ENCODE data around the gene CDCP1. TPM values are rescaled to one million over a fixed set of nuclear protein-coding genes. Genes with fewer than 3 reads are reported as not detected.

Gene CDCP1
- polyA plus RNA-seq, 3 donors: 0.42 to 1.3 (median 0.52) TPM

DNA sequence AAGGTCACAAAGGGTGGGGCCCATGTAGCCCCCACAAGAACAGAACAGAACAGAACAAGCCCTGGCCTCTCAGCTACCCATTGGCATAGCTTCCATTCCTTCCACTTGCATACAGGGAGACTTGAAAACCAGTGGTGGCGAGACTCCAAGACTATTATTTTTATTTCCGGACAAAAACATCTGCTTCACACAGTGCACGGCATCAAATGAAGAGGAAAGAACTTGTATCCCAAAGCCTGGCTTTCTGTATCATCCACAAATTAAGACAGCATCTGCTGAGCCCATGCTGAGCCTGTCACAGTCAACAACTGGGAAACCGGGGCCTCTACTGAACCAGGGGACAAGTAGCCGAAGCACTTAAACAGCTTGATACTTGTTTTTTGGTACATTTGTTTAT lies 64.0 kb downstream of the CDCP1 start:
- intact Hi-C loops (cut with micrococcal nuclease): no loop called here
- peaks cover 0 to 2% (median 2%) of the 10 kb centered on the region in 3 donors for H3K27me3 Mint-ChIP-seq (ENCODE audit: low read depth in 3 of 3)
- H3K36me3 ChIP-seq (replicated peaks in 1 of 2; ENCODE audit: control insufficient read depth in 1 of 2, insufficient read depth in 2 of 2, low read length in 2 of 2): no peaks in the 10 kb centered on the region
- H3K4me1 Mint-ChIP-seq: peaks cover 6% of the 10 kb centered on the region
- TF ChIP-seq, protein P1, sequence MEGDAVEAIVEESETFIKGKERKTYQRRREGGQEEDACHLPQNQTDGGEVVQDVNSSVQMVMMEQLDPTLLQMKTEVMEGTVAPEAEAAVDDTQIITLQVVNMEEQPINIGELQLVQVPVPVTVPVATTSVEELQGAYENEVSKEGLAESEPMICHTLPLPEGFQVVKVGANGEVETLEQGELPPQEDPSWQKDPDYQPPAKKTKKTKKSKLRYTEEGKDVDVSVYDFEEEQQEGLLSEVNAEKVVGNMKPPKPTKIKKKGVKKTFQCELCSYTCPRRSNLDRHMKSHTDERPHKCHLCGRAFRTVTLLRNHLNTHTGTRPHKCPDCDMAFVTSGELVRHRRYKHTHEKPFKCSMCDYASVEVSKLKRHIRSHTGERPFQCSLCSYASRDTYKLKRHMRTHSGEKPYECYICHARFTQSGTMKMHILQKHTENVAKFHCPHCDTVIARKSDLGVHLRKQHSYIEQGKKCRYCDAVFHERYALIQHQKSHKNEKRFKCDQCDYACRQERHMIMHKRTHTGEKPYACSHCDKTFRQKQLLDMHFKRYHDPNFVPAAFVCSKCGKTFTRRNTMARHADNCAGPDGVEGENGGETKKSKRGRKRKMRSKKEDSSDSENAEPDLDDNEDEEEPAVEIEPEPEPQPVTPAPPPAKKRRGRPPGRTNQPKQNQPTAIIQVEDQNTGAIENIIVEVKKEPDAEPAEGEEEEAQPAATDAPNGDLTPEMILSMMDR (IDR thresholded peaks at IDR 0.05): no peak
- no peak overlapping the region for H3K4me3 ChIP-seq (replicated peaks in 1 of 3; ENCODE audit: low read depth in 2 of 3, low read length in 3 of 3)
- H3K9ac ChIP-seq (ENCODE audit: insufficient read depth, low read length, poor library complexity, severe bottlenecking): no peak overlapping the region
- 100% methylated on average over 2 of the region's 5 CpGs for WGBS (ENCODE audit: insufficient coverage)
- no peak overlapping the region for H2AFZ ChIP-seq (ENCODE audit: insufficient read depth, low read depth, low read length, poor library complexity, severe bottlenecking)
- H3K27ac ChIP-seq (ENCODE audit: low read depth in 1 of 2, low read length in 2 of 2): no peak overlapping the region
- H3K27me3 ChIP-seq (ENCODE audit: control insufficient read depth in 2 of 2, insufficient read depth in 2 of 2, low read length in 2 of 2): no peaks in the 10 kb centered on the region
- H3K9me3 Mint-ChIP-seq: peaks cover 8 to 16% (median 13%) of the 10 kb centered on the region in 7 donors
- H3K4me3 Mint-ChIP-seq: no peak overlapping the region
- H3K79me2 ChIP-seq (ENCODE audit: insufficient read depth, low read length): no peaks in the 10 kb centered on the region
- H4K20me1 ChIP-seq (ENCODE audit: insufficient read depth, low read length): no peaks in the 10 kb centered on the region
- H3K9me3 ChIP-seq (replicated peaks in 1 of 2; ENCODE audit: control insufficient read depth in 1 of 2, insufficient read depth in 1 of 2, low read length in 2 of 2): peaks cover 6 to 11% of the 10 kb centered on the region in 2 donors
- no peak overlapping the region for H3K27ac Mint-ChIP-seq
- DNase-seq: no peak
- no peak overlapping the region for H3K4me2 ChIP-seq (replicated peaks; ENCODE audit: extremely low read depth, low read length, poor library complexity, severe bottlenecking)
- H3K36me3 Mint-ChIP-seq: peaks cover 0 to 5% of the 10 kb centered on the region in 2 donors
- no peaks in the 10 kb centered on the region for H3K4me1 ChIP-seq (ENCODE audit: control insufficient read depth in 1 of 2, insufficient read depth in 2 of 2, low read length in 2 of 2)

DNA sequence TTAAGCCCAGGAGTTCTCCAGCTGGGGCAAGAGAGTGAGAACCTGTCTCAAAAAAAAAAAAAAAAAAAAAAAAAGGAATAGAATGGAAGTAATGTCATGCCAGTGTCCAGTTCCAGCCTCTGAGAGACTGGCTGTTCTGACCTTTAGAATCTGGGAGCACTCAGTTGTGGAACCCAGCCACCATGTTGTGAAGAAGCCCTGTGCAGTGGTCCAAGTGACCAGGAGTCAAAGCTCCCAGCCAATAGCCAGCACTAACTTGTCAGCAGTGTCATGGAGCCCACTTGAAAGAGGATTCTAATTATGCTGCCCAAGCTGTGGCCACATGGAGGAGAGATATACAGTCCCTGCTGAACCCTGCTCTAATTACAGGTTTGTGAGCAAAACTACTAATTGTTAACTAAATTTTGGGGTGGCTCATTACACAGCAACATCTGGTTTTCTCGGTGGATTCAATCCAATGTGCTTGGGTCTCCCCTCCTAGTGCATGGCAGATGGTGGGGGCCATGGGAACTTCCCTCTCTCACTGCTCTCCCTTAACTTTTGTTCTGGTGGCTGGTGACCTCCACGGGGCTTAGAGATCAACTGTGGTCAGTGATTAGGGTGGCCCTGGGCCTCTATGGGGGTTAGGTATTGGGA lies 64.6 kb downstream of the CDCP1 start:
- intact Hi-C loops (cut with micrococcal nuclease): no loop called here
- H3K4me1 Mint-ChIP-seq: peaks cover 10% of the 10 kb centered on the region
- H3K27me3 Mint-ChIP-seq (ENCODE audit: low read depth in 3 of 3): peaks cover 2% of the 10 kb centered on the region in 3 donors
- Histone ChIP-seq H3K4me3 (replicated peaks in 1 of 3; ENCODE audit: low read depth in 2 of 3, low read length in 3 of 3) (no peak overlapping the region), H2AFZ (ENCODE audit: insufficient read depth, low read depth, low read length, poor library complexity, severe bottlenecking) (no peak overlapping the region), H3K36me3 (replicated peaks in 1 of 2; ENCODE audit: control insufficient read depth in 1 of 2, insufficient read depth in 2 of 2, low read length in 2 of 2) (no peaks in the 10 kb centered on the region), H3K9ac (ENCODE audit: insufficient read depth, low read length, poor library complexity, severe bottlenecking) (no peak overlapping the region), H3K27ac (ENCODE audit: low read depth in 1 of 2, low read length in 2 of 2) (no peak overlapping the region), H3K27me3 (ENCODE audit: control insufficient read depth in 2 of 2, insufficient read depth in 2 of 2, low read length in 2 of 2) (no peaks in the 10 kb centered on the region), H3K4me2 (replicated peaks; ENCODE audit: extremely low read depth, low read length, poor library complexity, severe bottlenecking) (no peak overlapping the region), H3K79me2 (ENCODE audit: insufficient read depth, low read length) (no peaks in the 10 kb centered on the region), H3K9me3 (replicated peaks in 1 of 2; ENCODE audit: control insufficient read depth in 1 of 2, insufficient read depth in 1 of 2, low read length in 2 of 2) (peaks cover 6 to 11% of the 10 kb centered on the region in 2 donors), H4K20me1 (ENCODE audit: insufficient read depth, low read length) (no peaks in the 10 kb centered on the region), H3K4me1 (ENCODE audit: control insufficient read depth in 1 of 2, insufficient read depth in 2 of 2, low read length in 2 of 2) (no peaks in the 10 kb centered on the region)
- no peak for DNase-seq
- peaks cover 2 to 5% of the 10 kb centered on the region in 2 donors for H3K36me3 Mint-ChIP-seq
- no peak overlapping the region for H3K4me3 Mint-ChIP-seq
- H3K27ac Mint-ChIP-seq: peak overlapping the region in 1 of 7 donors; percentile 52
- no CpG with 5 or more reads among the region's 2 CpGs for WGBS (ENCODE audit: insufficient coverage)
- TF ChIP-seq, protein P1 (IDR thresholded peaks at IDR 0.05): no peak
- H3K9me3 Mint-ChIP-seq: peaks cover 8 to 16% (median 13%) of the 10 kb centered on the region in 7 donors
